Measurements from ENCODE around the gene ADAMTS3. TPM values are rescaled to one million over a fixed set of nuclear protein-coding genes. Genes with fewer than 3 reads are reported as not detected.

ADAMTS3 gene
- total and polyA plus RNA-seq, 2 donors (not counting 3 experiments of a cell fraction or from before 2014, with no cell fraction given), result 0.37 to 1.3 TPM

- no peaks in the 10 kb centered on the region for H3K9me3 ChIP-seq (replicated peaks; ENCODE audit: control insufficient read depth, insufficient read depth, low read length)
- no peaks in the 10 kb centered on the region for H3K27me3 ChIP-seq (ENCODE audit: control insufficient read depth in 2 of 2, insufficient read depth in 2 of 2, low read length in 2 of 2)
- ChIA-PET POLR2A (no interaction called here), CTCF (interaction anchor here (1.3 to 4.2 kb wide), 2 partner anchors 143 to 173 kb away, joined by 4 to 109 read pairs; no protein-coding TSS in a partner anchor)
- H3K9ac ChIP-seq (replicated peaks; ENCODE audit: extremely low read depth, insufficient read depth, low read length), result no peak overlapping the region
- H3K27ac ChIP-seq (ENCODE audit: insufficient read depth, low read depth, low read length), result no peak overlapping the region
- H4K20me1 ChIP-seq (replicated peaks; ENCODE audit: control insufficient read depth, extremely low read depth, insufficient read depth, low read length), result no peaks in the 10 kb centered on the region
- no peak overlapping the region for H3K4me2 ChIP-seq (ENCODE audit: insufficient read depth, low read length)
- dilution Hi-C loops (cut with MboI; ENCODE audit: extremely low pct_ligation_motif_present, low sequenced_read_pairs) (no loop called here), intact Hi-C loops (cut with micrococcal nuclease) (loop anchor here (1.0 to 10.0 kb wide), 3 partner anchors 143 to 734 kb away; no protein-coding TSS in a partner anchor)
- no TSS peak for BruUV-seq (replicated peaks)
- H3K4me1 ChIP-seq (ENCODE audit: control insufficient read depth, extremely low read depth, insufficient read depth, low read length), result peaks cover 3% of the 10 kb centered on the region
- no peaks in the 10 kb centered on the region for H3K36me3 ChIP-seq (ENCODE audit: control insufficient read depth in 2 of 2, extremely low read depth in 1 of 2, insufficient read depth in 2 of 2, low read length in 2 of 2)
- TF ChIP-seq CTCF (IDR thresholded peaks at IDR 0.05; ENCODE audit: extremely low read depth in 1 of 2, insufficient read depth in 1 of 2, low read depth in 1 of 2, low read length in 2 of 2), result peak in 1 of 2 donors; percentile 23
- no peak for TF ChIP-seq GATA2 (IDR thresholded peaks at IDR 0.05; ENCODE audit: insufficient read depth, insufficient read length, low read depth, low read length)
- FAIRE-seq (no peak), DNase-seq (ENCODE audit: low read depth, low spot score) (peak; percentile 46)
- no peak overlapping the region for H2AFZ ChIP-seq (ENCODE audit: low read depth, low read length)
- no peak overlapping the region for H3K4me3 ChIP-seq (replicated peaks in 1 of 3; ENCODE audit: insufficient read depth in 1 of 3, low read depth in 1 of 3, low read length in 3 of 3)
- H3K79me2 ChIP-seq (ENCODE audit: control insufficient read depth, insufficient read depth, low read length), result no peaks in the 10 kb centered on the region
- no peaks in the 10 kb centered on the region for H3K9me1 ChIP-seq (replicated peaks; ENCODE audit: control insufficient read depth, extremely low read depth, insufficient read depth, low read length)
Measured at GRCh38 chr4:72468904-72469502, 100.0 kb downstream of the ADAMTS3 start.

- H3K4me3 ChIP-seq (replicated peaks in 1 of 3; ENCODE audit: insufficient read depth in 1 of 3, low read depth in 1 of 3, low read length in 3 of 3), result no peak overlapping the region
- H3K9me1 ChIP-seq (replicated peaks; ENCODE audit: control insufficient read depth, extremely low read depth, insufficient read depth, low read length), result no peaks in the 10 kb centered on the region
- H3K27ac ChIP-seq (ENCODE audit: insufficient read depth, low read depth, low read length), result no peak overlapping the region
- H3K9ac ChIP-seq (replicated peaks; ENCODE audit: extremely low read depth, insufficient read depth, low read length), result no peak overlapping the region
- POLR2A ChIA-PET, result no interaction called here
- H3K4me2 ChIP-seq (ENCODE audit: insufficient read depth, low read length), result no peak overlapping the region
- H3K27me3 ChIP-seq (ENCODE audit: control insufficient read depth in 2 of 2, insufficient read depth in 2 of 2, low read length in 2 of 2), result no peaks in the 10 kb centered on the region
- H3K9me3 ChIP-seq (replicated peaks; ENCODE audit: control insufficient read depth, insufficient read depth, low read length), result no peaks in the 10 kb centered on the region
- BruUV-seq (replicated peaks), result no TSS peak
- H3K79me2 ChIP-seq (ENCODE audit: control insufficient read depth, insufficient read depth, low read length), result no peaks in the 10 kb centered on the region
- CTCF ChIA-PET, result interaction anchor here (0.6 to 4.2 kb wide), 6 partner anchors 14 to 1866 kb away, joined by 3 to 109 read pairs (median 4); no protein-coding TSS in a partner anchor
- no peak overlapping the region for H2AFZ ChIP-seq (ENCODE audit: low read depth, low read length)
- H4K20me1 ChIP-seq (replicated peaks; ENCODE audit: control insufficient read depth, extremely low read depth, insufficient read depth, low read length), result no peaks in the 10 kb centered on the region
- TF ChIP-seq CTCF (IDR thresholded peaks at IDR 0.05; ENCODE audit: extremely low read depth in 1 of 2, insufficient read depth in 1 of 2, low read depth in 1 of 2, low read length in 2 of 2) (no peak), POLR2A (IDR thresholded peaks at IDR 0.05; ENCODE audit: low read depth, low read length) (no peak), GATA2 (IDR thresholded peaks at IDR 0.05; ENCODE audit: insufficient read depth, insufficient read length, low read depth, low read length) (no peak), MAX (IDR thresholded peaks at IDR 0.05; ENCODE audit: insufficient read depth, insufficient read length) (no peak), MYC (IDR thresholded peaks at IDR 0.05; ENCODE audit: low read depth, low read length) (no peak), POLR2AphosphoS5 (IDR thresholded peaks at IDR 0.05; ENCODE audit: insufficient read depth, low read depth, low read length) (no peak), JUN (IDR thresholded peaks at IDR 0.05; ENCODE audit: borderline replicate concordance, insufficient read depth, insufficient read length, low read depth) (no peak), FOS (IDR thresholded peaks at IDR 0.05; ENCODE audit: borderline replicate concordance, insufficient read depth, low read length) (no peak), EZH2 (IDR thresholded peaks at IDR 0.05; ENCODE audit: borderline replicate concordance, low read depth, low read length, severe bottlenecking) (no peak)
- intact Hi-C loops (cut with micrococcal nuclease) (loop anchor here (10.0 kb wide), 1 partner anchor 733 kb away; no protein-coding TSS in a partner anchor), dilution Hi-C loops (cut with MboI; ENCODE audit: extremely low pct_ligation_motif_present, low sequenced_read_pairs) (no loop called here)
- H3K4me1 ChIP-seq (ENCODE audit: control insufficient read depth, extremely low read depth, insufficient read depth, low read length), result no peaks in the 10 kb centered on the region
- no peaks in the 10 kb centered on the region for H3K36me3 ChIP-seq (ENCODE audit: control insufficient read depth in 2 of 2, extremely low read depth in 1 of 2, insufficient read depth in 2 of 2, low read length in 2 of 2)
- DNase-seq (ENCODE audit: low read depth, low spot score) (no peak), FAIRE-seq (no peak)
Measured at GRCh38 chr4:72467633-72468032, 101.4 kb downstream of the ADAMTS3 start.
